Fibroblast of skin of left biceps (primary cell): ENCODE results near the gene TFF3.

Experiments used
- DNase-seq, 2 experiments: peaks; one replicate each; pipeline ENCODE4 v3.0.0-alpha.2; 2013; ENCODE audit warnings: low read depth in 2 of 2

TFF3 gene

DNA sequence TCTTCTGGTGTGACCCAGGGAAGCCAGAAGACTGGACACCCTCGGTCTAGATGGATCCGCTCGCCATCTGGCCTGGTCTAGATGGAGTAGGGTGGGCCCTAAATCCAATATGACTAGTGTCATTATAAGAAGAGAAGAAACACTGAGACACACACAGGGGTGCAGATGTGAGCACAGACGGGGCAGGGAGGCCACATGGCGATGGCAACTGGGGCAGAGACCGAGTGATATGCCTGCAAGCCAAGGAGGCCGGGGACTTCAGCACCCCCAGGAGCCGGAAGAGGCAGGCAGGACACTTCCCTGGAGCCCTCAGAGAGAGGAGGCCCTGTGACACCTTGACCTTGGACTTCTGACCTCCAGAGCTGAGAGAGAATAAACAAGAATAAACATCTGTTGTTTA lies 5.6 kb upstream of the TFF3 start:
- no peak for DNase-seq

DNA sequence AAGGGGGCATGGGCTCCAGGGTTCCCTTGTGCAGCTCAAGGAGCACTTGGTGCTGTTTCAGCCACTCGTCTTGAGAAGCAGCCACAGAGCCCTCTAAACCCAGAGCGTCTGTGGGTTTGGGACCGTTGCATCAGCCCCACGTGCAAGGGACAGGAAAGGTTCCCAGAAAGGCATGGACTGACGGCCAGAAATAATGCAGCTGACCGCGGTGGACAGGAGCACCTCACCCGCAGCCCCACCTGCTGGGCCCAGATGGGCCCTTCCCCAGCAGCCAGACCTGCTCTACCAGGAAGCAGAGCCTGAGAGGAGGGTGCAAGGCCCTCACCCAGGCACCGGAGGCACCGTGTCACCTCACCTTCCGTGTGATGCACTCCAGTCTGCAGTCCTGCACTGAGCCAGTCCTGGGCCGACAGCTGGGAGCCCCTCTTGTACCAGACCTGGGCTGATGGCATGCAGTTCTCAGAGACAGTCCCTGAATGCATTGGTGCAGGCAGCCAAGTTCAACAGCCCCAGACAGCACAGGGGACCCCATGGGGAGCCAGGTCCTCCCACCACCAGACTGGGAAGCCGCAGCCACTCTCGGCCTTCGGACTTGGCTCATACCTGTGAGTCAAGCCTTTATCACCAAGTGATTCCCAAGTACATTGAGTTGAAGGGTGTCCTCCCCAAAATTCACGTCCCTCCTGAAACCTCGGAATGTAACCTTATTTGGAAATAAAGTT lies 4.8 kb upstream of the TFF3 start:
- no peak for DNase-seq

DNA sequence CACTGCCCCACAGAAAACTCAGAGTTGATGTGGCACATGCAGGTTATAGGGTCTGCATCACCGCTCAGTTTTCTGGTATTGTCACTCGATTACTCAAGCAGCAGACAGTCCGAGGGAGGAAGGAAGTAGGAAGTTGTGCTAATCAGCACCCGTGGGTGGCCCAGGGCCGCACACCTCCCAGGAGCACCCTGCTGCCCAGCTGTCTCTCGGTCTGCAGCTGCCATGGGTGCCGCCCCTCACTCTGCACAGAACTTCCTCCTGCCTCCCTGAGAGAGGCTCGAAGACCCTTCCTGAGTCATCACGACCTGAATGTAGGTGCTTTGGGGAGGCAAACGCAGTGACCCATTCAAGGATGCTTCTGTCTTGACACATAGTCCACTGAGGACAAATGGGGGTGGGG lies 4.2 kb upstream of the TFF3 start:
- DNase-seq = no peak

DNA sequence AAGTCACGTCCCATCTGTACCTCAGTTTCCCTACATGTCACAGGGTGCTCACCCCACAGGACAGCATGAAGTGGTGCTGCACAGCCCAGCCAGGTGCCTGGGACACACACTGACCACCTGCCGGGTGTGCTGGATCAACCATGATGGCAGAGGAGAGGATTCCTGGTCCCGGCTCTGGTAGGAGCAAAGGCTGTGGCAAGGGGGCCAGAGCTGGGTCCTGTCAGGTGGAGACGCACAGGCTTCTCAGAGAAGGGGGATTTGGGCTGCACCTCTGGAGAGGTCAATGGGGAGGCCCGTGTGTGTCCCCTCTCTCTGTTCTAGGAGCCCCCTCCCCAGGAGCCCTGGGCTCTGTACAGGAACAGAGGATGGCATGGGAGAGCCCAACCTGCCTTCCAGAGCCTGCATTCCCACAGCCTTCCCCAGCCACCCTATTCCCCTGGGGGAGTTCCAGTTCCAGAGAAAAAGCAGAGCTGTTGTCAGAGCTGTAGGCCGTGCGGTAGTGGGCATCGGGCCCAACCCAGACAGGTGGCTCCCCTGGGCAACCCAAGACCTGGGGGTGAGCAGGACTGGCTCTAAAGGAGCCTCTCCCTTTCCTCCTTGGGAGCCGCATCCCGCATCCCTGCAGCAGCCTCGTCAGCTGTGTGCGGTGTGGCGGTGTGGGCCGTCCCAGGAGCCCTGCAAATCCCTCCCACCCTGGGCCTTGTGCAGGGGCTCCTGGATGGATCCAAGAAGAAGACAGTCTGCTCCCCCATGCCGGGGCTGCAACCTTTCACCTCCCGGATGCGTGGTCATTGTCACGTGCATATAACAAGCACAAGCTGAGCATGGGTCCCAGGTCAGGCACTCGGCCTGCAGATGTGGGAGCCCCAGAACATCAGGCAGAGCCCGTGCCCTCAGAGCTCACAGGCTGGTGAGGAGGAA lies 2.9 kb upstream of the TFF3 start:
- no peak for DNase-seq

DNA sequence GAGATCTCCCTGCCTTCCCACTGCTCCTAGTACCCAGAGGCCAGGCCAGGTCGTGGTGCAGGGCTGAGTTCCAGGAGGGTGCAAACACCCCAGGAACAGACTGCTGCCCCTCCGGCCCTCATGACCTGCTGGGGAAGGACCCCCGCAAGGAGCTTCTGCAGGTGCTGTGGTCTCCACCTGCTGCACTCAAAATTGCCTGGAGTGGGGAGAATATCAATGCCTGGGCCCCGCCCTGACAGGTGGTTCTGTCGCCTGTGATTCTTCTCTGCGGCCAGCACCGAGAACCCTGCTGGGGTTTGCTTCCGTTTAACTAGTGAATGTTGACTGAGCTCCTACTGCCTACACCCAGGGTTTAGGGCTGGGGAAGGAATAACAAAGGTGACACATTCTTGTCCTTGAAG lies 2.1 kb upstream of the TFF3 start:
- no peak for DNase-seq

DNA sequence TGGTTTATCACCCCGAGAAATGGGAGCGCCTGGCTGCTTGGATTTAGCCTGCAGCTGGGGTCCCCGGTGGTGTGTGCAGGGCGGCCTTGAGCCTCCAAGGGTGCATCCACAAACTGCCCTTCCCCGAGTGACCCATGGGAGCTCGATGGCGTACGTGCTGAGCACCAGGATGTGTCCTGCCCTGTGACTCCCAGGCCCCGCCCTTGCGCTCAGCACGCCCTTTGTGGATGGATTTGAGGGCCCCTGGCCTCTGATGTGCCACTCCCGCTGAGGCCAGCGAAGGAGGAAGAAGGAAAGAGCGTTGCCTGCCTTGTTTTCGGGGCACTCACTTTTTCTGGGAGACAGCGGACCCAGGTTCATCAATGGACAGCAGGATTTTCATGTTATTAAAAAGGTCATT lies 1.7 kb upstream of the TFF3 start:
- DNase-seq = no peak

DNA sequence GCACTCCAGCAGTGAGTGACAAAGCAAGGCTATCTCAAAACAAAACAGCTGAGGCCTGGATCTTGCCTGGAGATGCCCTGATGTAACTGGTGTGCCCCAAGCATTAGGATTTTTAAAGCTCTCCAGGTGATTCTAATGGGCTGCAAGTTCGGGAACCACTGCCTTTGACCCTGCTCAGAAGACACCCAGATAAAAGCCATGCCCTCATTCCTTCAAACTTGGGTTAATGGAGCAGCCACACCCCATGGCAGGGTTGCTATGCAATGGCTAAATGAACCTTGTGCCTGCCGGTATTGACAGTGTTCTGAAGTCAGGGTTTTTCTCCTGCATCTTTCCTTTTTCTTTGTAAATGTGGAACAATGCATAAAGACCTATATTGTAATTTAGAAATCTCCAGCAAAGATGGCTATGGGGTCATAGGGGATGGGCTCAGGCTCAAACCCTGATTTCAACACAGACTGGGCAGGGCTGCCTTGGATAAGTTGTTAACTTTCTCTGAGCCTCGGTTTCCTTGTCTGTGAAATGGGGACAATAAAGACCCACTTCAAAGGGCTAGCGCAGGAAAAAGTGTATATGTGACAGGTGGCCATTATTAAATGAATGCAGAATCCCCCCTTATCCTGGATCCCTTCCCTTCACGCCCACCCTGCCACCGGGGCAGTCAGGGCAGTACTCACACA lies 453 bp downstream of the TFF3 start:
- DNase-seq = no peak

DNA sequence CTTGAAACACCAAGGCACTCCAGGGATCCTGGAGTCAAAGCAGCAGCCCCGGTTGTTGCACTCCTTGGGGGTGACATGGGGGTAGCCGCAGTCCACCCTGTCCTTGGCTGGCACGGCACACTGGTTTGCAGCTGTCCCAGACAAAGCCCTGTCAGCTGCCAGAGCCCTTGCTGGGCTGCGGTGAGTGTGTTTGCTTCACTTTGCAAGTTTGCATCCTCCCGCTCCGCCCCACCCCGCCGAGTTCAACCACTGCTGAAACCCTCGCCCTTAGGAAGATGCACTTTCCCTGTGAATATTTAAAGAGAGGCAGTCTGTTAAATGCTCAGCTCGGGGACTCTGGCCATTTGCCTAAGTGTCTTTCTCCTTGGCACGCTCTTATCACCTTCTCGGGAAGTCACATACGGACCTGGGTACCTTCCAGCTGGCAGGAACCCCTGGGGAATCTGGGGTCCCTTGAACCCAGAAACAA lies 1.7 kb downstream of the TFF3 start:
- no peak for DNase-seq

DNA sequence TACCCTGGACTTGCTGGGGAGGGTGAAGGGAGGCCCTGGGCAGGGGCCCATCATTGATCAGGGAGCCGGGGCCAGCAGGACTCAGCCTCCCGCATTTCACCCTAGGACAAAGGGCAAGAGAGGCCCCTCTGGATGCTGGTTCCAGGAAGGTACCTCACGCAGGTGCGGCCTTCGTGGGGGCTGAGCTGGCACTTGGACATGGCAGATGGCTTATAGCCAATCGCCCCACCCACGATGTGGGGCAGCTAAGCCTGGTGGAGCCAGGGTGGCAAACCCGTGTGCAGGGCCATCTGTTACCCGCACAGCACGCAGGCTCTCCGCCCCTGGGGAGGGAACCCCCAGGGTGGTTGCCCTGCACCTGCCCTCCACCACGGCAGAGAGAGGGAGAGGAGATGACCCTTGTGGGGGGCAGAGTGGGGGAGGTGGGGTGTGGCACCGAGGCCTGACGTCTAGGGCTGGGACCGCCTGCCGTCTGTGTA lies 2.5 kb downstream of the TFF3 start:
- DNase-seq = no peak

DNA sequence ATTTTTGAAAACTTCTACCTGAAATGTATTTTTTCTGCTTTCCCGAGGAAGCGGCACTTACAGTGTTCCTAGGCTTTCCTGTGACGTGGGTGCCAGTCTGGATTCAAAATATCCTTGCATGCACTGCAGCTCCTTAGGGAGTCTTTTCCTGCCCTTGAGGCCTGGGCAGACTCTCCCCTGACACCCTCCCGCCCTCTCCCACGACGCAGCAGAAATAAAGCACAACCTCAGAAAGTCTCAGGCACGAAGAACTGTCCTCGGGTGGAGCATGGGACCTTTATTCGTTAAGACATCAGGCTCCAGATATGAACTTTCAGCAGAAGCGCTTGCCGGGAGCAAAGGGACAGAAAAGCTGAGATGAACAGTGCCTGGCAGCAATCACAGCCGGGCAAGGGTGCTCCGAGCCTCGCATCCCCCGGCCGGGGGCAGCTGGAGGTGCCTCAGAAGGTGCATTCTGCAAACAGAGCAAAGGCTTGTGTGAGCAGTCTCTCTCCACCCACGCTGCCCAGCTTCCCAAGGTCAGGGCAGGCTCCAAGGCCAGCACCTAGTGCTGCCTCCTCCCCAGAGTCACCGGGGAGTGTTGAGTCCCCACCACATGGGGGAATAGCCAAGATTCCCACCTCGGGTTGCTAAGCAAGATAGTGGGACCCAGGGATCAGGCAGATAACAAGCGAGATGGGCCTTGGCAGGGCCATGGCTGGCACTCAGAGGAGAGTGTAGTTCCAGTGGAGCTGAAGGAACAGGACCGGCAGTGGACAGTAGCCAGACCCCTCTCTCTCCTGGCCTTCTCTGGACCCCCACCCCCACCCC lies 3.2 kb downstream of the TFF3 start:
- no peak for DNase-seq

DNA sequence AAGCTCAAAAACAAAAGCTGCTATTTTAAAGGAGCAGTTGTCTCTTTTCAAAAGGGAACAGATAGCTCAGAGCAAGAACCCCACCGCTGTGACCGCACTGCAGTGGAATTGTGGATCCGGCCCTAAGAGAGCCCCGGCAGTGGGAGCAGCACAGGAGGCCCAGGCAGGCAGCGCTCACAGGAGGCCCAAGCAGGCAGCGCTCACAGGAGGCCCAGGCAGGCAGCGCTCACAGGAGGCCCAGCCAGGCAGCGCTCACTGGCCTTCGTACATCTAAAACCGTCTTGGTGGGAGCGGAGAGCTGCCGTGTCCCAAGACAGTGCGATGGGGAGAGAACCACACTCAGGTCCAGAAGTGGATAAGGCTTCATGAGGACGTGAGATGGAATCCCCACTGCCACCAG lies 4.0 kb downstream of the TFF3 start:
- no peak for DNase-seq

DNA sequence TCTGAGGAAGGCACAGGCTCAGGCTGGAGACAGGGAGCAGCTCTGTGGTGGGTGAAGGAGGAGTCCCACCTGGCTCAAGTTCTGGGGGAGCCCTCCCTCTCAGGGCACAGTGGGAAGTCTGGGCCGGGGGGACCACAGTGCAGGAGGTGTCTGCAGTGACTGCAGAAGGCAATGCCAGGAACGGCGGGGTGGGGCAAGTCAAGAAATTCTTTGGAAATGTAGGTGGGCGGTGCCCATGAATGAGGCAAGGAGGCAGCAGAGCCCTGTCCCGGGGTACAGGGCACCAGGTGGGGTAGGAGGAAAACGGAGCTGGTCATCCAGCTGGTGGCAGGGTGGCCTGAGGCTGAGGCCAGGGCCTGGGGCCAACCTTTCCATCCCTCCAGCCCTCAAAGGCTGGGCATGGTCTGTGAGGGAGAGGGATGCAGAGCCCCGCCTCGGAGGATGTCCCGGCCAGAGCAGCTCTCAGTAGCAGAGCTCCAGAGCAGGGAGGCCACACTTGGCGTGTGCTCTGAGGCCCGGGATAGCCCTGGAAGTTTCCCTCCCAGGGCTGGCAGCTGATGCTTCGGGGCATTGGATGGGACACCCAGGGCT lies 4.7 kb downstream of the TFF3 start:
- no peak for DNase-seq

DNA sequence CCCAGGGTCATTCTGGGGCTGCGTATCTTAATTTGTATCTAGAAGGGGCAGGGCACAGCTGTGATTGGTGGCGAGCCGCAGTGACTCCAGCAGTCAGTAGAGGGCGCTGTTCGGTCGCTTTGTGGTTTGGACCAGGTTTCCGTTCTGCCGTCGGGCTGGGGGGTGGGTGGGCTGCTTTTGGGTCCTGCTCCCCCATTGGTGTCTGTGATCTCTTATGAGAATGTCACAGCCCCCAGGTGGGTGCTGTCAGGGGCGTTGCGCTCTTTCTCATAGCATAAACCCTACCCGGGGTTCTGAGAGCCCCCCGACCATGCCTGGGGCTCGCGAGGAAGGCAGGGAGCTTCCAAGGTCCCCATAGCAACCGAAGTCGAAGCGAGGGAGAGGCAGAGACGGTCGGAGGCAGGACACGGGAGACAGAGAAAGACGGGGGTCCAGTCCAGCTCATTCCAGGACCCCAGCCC lies 5.4 kb downstream of the TFF3 start:
- no peak for DNase-seq

DNA sequence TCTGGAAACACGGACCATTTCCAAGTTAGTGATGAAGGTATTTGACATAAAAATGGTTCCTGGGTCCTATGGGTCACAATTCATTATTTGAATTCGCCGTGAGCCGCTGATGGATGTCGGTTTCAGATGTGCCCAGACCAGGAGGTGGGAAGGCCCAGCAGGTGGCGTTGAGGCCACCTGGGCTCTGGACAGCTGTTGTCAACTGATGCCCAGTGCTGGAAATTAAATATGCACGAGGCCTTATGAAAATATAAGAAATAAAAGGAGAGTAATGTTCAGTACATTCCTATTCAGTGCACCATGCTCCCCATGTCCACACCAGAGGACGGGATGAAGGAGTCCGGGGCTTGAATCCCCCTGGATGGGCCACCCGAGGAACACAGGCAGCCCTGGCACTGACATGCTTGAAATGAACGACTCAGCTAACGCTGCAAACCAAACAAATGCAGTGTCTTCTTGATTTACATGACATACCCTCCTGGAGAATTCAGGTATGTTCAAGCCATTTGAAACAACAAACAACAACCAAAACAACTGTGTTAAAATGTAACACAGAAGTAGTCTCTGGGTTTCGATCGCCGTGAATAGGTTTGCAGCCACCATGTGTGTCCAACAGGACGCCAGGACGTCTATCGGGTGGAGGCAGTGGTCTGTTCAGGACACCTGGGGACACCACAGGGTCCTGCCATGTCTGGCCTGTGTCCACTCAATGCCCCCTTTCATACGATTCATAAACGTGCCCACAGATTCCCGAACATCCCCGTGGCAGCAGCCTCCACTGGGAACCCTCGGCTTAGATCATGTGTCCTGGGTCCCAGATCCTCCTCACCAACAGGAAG lies 6.1 kb downstream of the TFF3 start:
- DNase-seq = no peak

DNA sequence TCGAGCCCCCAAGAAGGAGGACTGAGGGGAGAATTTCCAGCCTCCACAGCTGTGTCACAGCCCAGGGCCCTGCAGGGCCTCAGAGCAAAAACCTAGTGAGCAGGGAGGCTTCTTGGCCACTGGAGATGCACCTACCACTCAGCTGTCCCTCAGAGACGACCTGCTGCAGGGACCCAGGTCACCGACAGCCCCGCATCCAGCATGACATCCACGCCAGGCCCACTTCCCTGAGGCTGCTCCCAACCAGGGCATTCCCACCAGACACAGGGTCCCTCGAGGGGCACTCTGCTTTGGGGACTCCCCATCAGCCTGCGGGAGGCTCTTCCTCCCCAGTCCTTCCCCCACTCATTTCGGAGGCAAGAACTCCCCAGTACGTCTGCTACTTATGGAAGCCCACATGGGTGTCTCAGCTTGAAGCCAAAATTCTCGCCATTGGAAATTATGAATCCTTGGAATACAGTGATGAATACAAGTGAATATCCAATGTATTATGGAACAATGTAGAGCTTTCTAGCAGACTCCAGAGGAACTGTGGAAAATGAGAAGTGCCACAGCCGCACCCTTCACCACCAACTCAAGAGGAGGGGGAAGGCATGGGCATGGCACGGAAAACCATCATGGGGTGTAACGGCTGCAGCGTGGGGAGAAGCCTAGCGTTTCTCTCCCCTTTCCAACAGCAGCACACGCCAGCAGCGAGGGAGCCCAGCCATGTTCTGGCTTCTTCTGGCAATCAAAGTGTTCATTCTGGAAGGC lies 6.9 kb downstream of the TFF3 start:
- DNase-seq = no peak

DNA sequence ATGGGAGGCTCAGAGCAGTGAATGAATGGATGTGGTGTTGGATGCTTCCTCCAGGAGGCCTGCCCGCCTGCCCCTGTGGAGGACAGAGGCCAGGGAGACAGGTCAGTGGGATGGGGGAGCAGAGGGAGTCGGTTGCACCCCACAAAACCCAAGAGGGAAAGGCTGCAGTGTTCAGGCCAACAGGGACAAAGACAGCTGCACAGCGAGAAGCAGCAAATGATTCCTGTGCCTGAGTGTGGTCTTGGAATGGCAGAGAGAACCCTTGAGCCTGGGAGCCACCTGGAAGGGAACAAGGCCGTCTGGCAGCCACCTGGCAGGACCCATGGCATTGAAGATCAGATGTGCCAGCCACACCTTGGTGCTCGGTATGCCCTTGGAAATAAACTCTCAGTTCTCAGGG lies 8.1 kb downstream of the TFF3 start:
- DNase-seq = no peak

DNA sequence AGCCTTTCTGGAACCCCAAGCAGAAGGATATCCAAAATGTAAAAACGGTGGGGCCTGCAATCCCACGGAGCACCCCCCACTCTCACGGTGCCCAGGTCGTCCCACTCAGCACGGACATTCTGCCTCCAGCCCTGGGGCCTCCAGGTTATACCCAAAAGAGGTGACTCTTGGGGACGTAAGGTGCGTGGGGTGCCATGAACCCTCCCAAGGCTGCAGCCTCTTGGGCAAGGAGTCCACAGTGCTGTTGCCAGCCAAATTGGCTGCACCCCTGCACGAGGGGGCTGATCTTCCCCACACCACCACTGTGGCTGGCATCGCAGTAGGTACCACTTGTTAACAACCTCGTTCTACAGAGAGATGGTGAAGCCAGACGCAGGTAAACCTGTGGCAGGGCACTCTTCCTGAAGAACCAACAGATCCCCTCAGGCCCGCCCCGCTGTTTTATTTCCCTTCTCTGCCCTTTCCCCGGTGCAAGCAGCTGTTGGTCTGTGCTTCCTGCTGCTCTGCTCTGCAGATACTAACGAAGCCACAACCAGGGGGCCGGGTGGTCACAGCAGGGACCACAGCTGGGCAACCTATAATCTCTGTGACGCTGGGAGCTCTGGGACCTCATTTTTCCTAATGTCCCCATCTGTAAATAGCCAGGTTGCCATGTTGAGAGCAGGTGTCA lies 8.7 kb downstream of the TFF3 start:
- no peak for DNase-seq

DNA sequence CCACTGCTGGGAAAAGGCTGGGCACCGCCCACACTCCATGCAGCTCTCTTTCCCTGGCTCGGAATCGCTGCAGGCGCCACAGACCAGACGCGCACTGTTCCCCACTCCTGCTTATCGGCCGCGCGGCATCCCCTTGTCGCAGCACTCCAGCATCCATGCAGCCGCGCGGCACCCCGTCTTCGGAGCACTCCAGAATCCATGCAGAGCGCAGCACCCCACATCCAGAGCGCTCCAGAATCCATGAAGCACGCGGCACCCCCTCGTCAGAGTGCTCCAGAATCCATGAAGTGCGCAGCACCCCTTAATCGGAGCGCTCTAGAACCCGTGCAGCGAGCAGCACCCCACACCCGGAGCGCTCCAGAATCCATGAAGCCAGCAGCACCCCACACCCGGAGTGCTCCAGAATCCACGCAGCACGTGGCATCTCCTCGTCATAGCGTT lies 9.5 kb downstream of the TFF3 start:
- DNase-seq = no peak
